ENCODE data around the gene SIRT3.

SIRT3 gene

GRCh38 chr11:235997-236773 lies at the start of gene SIRT3:
TSS of gene SIRT3 (minus strand) at chr11:236342. CDS start at chr11:236328, 14 bp downstream.
- DNase-seq (ENCODE audit: low read depth): peak; percentile 36
- peak within 1 kb of the TSS; percentile 100 for H3K4me3 ChIP-seq (ENCODE audit: low read depth, low read length)

DNA sequence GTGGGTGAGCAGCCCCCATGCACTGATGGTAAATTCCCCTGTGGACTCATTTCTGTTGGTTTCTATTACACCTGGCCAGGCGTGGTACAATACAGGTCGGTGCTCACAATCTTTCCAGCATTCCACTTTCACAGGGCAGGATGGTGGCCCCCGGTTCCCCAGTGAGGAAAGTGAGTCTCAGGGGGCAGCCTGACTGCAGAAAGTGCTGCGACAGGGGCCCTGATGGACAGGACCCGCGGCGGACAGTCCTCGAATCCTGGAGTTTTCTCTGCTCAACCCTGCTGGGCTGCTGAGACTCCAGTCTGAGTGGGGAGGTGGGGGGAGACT lies 49.7 kb upstream of the SIRT3 start:
- no peak overlapping the region for H3K4me3 ChIP-seq (ENCODE audit: low read depth, low read length)
- DNase-seq (ENCODE audit: low read depth): no peak

- DNase-seq (ENCODE audit: low read depth): no peak
- H3K4me3 ChIP-seq (ENCODE audit: low read depth, low read length): no peak overlapping the region
Measured at GRCh38 chr11:285021-285893, 49.1 kb upstream of the SIRT3 start.

DNA sequence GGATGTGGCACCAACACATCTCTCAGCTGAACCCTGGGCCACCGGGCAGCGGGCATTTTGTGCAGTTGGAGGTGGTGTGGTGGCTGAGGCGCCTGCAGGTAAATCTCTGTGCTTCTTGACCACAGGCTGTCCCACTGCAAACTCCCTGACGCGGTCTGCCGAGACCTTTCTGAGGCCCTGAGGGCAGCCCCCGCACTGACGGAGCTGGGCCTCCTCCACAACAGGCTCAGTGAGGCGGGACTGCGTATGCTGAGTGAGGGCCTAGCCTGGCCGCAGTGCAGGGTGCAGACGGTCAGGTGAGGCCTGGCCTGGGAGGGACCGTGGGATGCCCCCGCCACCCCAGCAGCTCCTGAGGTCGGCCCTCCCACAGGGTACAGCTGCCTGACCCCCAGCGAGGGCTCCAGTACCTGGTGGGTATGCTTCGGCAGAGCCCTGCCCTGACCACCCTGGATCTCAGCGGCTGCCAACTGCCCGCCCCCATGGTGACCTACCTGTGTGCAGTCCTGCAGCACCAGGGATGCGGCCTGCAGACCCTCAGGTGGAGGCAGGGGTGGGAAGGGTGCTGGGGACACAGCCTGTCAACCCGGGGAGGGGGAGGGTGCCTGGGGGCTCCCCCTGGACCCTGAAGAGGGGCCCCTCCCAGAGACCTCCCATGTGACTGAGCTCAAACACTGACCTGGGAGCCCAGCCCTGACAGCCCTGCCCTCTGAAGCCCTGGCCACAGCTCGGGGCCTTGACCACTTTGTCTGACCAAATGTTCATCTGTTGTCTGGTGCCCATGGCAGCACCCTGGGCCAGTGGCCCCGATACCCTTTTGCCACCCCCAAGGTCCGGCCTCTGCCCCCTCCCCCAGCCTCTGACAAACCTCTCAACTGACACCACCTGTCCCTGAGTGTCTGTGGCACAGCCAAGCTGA lies 48.2 kb upstream of the SIRT3 start:
- no peak for DNase-seq (ENCODE audit: low read depth)
- H3K4me3 ChIP-seq (ENCODE audit: low read depth, low read length): no peak overlapping the region

- no peak for DNase-seq (ENCODE audit: low read depth)
- no peak overlapping the region for H3K4me3 ChIP-seq (ENCODE audit: low read depth, low read length)
Measured at GRCh38 chr11:283405-284104, 47.4 kb upstream of the SIRT3 start.

DNA sequence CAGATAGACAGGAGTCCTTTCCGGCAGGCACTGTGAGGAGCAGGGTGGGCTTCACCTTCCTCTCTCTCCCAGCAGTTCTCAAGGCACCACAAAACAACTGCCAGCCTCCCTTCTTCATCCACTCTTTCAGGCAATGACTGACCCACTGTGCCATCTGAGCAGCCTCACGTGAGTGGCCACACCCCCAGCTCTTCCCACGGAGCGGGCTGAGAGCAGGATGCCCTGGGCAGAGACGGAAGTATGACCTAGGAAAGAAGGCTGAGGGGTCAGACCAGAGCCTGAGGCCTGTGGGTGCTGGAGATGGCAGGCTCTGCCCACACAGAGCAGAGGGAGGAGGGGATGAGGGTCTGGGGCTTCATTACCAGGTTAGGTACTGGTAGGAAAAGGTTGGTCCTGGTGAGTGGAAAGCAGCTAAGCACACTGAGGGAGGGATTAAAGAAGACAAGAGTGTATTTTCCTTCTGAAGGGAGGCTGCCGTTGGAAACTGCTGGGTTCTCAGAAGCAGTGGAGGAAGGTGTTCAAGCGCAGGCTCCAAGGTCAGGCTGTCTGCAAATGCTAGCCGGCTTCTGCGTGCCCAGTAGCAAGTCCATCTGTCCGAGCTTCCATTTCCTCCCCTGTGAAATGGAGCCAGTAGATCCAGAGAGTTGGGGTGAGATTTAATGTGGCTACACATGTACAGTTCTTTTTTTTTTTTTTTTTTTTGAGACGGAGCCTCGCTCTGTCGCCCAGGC lies 46.7 kb upstream of the SIRT3 start:
- no peak overlapping the region for H3K4me3 ChIP-seq (ENCODE audit: low read depth, low read length)

DNA sequence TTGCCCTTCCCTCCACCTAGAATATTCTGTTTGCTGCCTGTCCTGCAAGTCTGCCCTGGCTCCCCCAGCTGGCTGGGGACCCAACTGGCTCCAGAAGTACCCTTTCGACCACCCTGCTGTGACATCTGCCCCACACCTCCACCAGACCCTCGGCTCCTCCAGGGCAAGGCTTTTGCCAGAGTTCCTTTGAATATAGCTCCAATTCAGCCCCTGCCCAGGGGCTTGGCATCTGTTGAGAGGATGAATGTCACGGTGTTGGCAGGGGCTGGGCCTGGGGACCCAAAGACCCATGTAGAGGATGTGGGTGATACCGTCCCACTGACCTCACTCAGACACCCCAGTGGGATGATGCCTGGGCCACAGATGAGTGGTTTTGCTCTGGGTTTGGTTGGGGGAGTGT lies 46.0 kb upstream of the SIRT3 start:
- no peak overlapping the region for H3K4me3 ChIP-seq (ENCODE audit: low read depth, low read length)
- DNase-seq (ENCODE audit: low read depth): no peak

More for the DNA sequence above, 46.7 kb upstream of the SIRT3 start:
- DNase-seq (ENCODE audit: low read depth): no peak

GRCh38 chr11:281486-282161 lies 45.5 kb upstream of the SIRT3 start:
- H3K4me3 ChIP-seq (ENCODE audit: low read depth, low read length): no peak overlapping the region

DNA sequence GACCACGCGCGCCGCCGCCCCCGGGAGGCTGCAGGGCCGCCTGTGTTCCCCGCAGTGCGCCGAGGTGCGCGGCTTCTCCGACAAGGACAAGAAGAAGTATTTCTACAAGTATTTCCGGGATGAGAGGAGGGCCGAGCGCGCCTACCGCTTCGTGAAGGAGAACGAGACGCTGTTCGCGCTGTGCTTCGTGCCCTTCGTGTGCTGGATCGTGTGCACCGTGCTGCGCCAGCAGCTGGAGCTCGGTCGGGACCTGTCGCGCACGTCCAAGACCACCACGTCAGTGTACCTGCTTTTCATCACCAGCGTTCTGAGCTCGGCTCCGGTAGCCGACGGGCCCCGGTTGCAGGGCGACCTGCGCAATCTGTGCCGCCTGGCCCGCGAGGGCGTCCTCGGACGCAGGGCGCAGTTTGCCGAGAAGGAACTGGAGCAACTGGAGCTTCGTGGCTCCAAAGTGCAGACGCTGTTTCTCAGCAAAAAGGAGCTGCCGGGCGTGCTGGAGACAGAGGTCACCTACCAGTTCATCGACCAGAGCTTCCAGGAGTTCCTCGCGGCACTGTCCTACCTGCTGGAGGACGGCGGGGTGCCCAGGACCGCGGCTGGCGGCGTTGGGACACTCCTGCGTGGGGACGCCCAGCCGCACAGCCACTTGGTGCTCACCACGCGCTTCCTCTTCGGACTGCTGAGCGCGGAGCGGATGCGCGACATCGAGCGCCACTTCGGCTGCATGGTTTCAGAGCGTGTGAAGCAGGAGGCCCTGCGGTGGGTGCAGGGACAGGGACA lies 44.8 kb upstream of the SIRT3 start:
- no peak for DNase-seq (ENCODE audit: low read depth)

More at GRCh38 chr11:281486-282161, 45.5 kb upstream of the SIRT3 start:
- no peak for DNase-seq (ENCODE audit: low read depth)

DNA sequence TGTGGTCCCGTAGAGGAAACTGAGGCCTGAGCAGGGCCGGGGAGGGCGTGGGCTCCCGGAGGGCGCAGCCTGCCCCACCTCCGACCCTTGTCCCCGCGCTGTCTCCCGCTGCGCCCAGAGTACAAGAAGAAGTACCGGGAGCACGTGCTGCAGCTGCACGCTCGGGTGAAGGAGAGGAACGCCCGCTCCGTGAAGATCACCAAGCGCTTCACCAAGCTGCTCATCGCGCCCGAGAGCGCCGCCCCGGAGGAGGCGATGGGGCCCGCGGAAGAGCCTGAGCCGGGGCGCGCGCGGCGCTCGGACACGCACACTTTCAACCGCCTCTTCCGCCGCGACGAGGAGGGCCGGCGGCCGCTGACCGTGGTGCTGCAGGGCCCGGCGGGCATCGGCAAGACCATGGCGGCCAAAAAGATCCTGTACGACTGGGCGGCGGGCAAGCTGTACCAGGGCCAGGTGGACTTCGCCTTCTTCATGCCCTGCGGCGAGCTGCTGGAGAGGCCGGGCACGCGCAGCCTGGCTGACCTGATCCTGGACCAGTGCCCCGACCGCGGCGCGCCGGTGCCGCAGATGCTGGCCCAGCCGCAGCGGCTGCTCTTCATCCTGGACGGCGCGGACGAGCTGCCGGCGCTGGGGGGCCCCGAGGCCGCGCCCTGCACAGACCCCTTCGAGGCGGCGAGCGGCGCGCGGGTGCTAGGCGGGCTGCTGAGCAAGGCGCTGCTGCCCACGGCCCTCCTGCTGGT lies 44.0 kb upstream of the SIRT3 start:
- peak overlapping the region; percentile 5 for H3K4me3 ChIP-seq (ENCODE audit: low read depth, low read length)

More for the DNA sequence above, 44.8 kb upstream of the SIRT3 start:
- H3K4me3 ChIP-seq (ENCODE audit: low read depth, low read length): no peak overlapping the region

GRCh38 chr11:279040-279965 lies 43.2 kb upstream of the SIRT3 start:
- no peak overlapping the region for H3K4me3 ChIP-seq (ENCODE audit: low read depth, low read length)
- DNase-seq (ENCODE audit: low read depth): no peak

More for the DNA sequence above, 44.0 kb upstream of the SIRT3 start:
- DNase-seq (ENCODE audit: low read depth): no peak

- DNase-seq (ENCODE audit: low read depth): no peak
- no peak within 1 kb of the TSS for H3K4me3 ChIP-seq (ENCODE audit: low read depth, low read length)
Measured at GRCh38 chr11:278001-278951, 42.1 kb upstream of the SIRT3 start, which contains the start of gene NLRP6. TSS of gene NLRP6 (plus strand) at chr11:278407. CDS start at chr11:278570, 163 bp downstream.

DNA sequence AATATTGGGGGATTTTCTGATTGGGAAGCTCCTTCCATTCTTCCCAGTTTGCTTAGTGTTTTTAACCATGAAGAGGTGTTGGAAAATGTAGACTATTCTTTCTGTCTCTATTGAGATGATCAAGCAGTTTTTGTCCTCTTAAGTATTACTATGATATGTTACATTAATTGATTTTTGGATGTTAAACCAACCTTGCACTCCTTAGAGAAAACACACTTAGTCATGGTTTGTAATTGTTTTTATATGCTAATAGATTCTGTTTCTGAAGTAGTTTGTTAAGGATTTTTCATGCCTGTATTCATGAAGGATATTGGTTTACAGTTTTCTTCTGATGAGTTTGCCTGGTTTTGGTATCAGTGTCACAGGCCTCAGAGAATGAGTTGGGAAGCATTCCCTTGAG lies 40.1 kb upstream of the SIRT3 start:
- no peak overlapping the region for H3K4me3 ChIP-seq (ENCODE audit: low read depth, low read length)
- no peak for DNase-seq (ENCODE audit: low read depth)

GRCh38 chr11:272931-273198 lies 36.7 kb upstream of the SIRT3 start:
- H3K4me3 ChIP-seq (ENCODE audit: low read depth, low read length): no peak overlapping the region
- DNase-seq (ENCODE audit: low read depth): no peak

Data from skeletal muscle cell (primary cell).